Endothelial cell of umbilical vein (primary cell): Measurements from ENCODE around the gene SMARCA2.

Source experiments
- EZH2 ChIP-seq: IDR thresholded peaks from 2 replicates; pipeline ENCODE4 v1.6.1; 2012; ENCODE audit warnings: borderline replicate concordance, low read depth, mild to moderate bottlenecking, moderate library complexity, low read length, inconsistent platforms; ENCODE audit not compliant: severe bottlenecking
- FOS ChIP-seq: IDR thresholded peaks from 2 replicates; pipeline ENCODE4 v1.6.1; 2011; ENCODE audit warnings: mild to moderate bottlenecking, low read length, moderate library complexity, borderline replicate concordance; ENCODE audit not compliant: insufficient read depth
- POLR2A ChIP-seq: IDR thresholded peaks from 2 replicates; pipeline ENCODE4 v1.6.1; 2012; ENCODE audit warnings: low read depth, mild to moderate bottlenecking, control low read depth, low read length
- POLR2AphosphoS5 ChIP-seq: IDR thresholded peaks from 2 replicates; pipeline ENCODE4 v1.6.1; 2012; ENCODE audit warnings: low read depth, mild to moderate bottlenecking, control low read depth, low read length, moderate library complexity; ENCODE audit not compliant: insufficient read depth
- TF ChIP-seq, protein P1 (sequence below): IDR thresholded peaks from 2 replicates; pipeline ENCODE4 v1.6.1; 2011; ENCODE audit not compliant: insufficient read depth, insufficient read length
- TF ChIP-seq, protein P2 (sequence below), 2 donors: IDR thresholded peaks; 1 replicate in 1 of 2; 2 replicates in 1 of 2; pipeline ENCODE4 v1.5.1; 2011; ENCODE audit warnings: low read length in 2 of 2, mild to moderate bottlenecking in 2 of 2, moderate library complexity in 2 of 2, control low read depth in 1 of 2, inconsistent platforms in 1 of 2, low read depth in 1 of 2; ENCODE audit not compliant: insufficient read depth in 1 of 2; ENCODE audit errors: extremely low read depth in 1 of 2

DNA sequence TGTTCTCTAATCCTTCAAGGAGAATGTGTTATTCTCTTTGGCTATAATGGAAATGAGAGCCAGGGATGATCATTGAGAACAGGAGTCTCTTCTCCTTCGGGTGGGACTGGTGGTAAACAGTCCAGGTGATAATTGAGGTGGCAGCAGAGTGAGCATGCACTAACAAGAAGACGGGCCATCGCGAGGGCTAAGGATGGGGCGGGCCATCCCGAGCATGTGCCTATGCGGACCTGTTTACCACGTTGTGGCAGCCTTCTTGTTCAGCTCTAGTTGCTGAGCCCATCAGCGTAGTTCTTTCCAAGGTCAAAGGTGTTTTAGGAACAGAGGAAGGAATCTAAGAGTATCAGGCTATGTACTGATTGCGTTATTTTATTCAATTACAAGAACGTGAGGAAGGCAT lies 180.1 kb downstream of the SMARCA2 start:
- TF ChIP-seq POLR2AphosphoS5 (no peak), POLR2A (no peak), EZH2 (no peak), FOS (no peak)
- TF ChIP-seq, protein P1, sequence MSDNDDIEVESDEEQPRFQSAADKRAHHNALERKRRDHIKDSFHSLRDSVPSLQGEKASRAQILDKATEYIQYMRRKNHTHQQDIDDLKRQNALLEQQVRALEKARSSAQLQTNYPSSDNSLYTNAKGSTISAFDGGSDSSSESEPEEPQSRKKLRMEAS: no peak
- TF ChIP-seq, protein P2, sequence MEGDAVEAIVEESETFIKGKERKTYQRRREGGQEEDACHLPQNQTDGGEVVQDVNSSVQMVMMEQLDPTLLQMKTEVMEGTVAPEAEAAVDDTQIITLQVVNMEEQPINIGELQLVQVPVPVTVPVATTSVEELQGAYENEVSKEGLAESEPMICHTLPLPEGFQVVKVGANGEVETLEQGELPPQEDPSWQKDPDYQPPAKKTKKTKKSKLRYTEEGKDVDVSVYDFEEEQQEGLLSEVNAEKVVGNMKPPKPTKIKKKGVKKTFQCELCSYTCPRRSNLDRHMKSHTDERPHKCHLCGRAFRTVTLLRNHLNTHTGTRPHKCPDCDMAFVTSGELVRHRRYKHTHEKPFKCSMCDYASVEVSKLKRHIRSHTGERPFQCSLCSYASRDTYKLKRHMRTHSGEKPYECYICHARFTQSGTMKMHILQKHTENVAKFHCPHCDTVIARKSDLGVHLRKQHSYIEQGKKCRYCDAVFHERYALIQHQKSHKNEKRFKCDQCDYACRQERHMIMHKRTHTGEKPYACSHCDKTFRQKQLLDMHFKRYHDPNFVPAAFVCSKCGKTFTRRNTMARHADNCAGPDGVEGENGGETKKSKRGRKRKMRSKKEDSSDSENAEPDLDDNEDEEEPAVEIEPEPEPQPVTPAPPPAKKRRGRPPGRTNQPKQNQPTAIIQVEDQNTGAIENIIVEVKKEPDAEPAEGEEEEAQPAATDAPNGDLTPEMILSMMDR (IDR thresholded peaks at IDR 0.05; ENCODE audit: extremely low read depth in 1 of 2, insufficient read depth in 1 of 2, low read depth in 1 of 2, low read length in 2 of 2): no peak
